Mammary epithelial cell (primary cell): ENCODE results near the gene CDKL5.

Experiments
- EZH2 ChIP-seq: IDR thresholded peaks from 2 replicates; pipeline ENCODE4 v1.6.1; 2012; ENCODE audit warnings: low read length, inconsistent platforms, borderline replicate concordance
- TF ChIP-seq, protein P1 (sequence below), 2 donors: IDR thresholded peaks in 1 of 2; conservative IDR thresholded peaks in 1 of 2; 2 replicates each; pipeline ENCODE4 v1.5.1; 2011 to 2012; ENCODE audit warnings: inconsistent platforms in 2 of 2, low read length in 2 of 2, mild to moderate bottlenecking in 2 of 2, control low read depth in 1 of 2, low read depth in 1 of 2; ENCODE audit not compliant: insufficient read depth in 1 of 2; ENCODE audit errors: extremely low read depth in 1 of 2

DNA sequence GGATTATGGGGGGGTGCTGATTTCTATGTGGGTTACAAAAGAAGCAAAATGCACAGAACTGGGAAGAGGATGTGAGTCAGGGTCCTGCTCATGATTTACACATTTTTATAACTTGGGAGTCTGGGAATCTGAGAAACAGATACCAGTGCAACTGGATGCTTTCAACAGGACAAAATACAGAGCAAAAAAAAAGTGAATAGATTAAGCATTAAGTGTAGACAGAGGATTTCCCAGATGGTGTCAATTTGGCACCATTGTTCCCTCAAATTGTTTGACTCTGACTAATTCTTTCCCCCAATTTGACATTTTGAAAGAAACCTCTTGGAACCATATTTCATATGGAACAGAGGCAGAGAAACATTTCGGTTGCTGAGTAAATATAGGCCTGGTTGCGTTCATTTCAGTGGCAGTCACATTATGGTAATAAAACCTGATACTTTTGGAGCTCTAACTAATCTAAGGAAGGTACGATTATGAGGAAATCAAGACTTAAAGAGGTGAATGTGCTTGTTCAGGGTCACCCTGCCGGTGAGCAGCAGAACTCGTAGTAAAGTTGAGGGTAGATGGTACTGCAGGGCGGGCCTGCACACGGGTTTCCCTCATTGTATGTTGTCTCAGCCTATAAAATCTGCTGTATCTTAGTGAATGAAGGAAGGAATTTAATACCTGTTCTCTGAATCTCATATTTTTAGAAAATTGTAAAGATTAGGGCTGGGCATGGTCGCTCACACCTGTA is 18.7 kb upstream of the CDKL5 start:
- TF ChIP-seq, protein P1, sequence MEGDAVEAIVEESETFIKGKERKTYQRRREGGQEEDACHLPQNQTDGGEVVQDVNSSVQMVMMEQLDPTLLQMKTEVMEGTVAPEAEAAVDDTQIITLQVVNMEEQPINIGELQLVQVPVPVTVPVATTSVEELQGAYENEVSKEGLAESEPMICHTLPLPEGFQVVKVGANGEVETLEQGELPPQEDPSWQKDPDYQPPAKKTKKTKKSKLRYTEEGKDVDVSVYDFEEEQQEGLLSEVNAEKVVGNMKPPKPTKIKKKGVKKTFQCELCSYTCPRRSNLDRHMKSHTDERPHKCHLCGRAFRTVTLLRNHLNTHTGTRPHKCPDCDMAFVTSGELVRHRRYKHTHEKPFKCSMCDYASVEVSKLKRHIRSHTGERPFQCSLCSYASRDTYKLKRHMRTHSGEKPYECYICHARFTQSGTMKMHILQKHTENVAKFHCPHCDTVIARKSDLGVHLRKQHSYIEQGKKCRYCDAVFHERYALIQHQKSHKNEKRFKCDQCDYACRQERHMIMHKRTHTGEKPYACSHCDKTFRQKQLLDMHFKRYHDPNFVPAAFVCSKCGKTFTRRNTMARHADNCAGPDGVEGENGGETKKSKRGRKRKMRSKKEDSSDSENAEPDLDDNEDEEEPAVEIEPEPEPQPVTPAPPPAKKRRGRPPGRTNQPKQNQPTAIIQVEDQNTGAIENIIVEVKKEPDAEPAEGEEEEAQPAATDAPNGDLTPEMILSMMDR (conservative IDR thresholded peaks at IDR 0.05 in 1 of 2, IDR thresholded peaks at IDR 0.05 in 1 of 2; ENCODE audit: extremely low read depth in 1 of 2, insufficient read depth in 1 of 2, low read depth in 1 of 2, low read length in 2 of 2): no peak
- no peak for TF ChIP-seq EZH2
